Sigmoid colon (tissue), 4 donors: Measurements from ENCODE around the gene SYT5.
"Not testable (repeated sequence)": the region's sequence is repeated elsewhere in the genome, so short reads cannot be mapped to it uniquely, and the experiment has no call there.

ENCODE experiments used
- CTCF ChIP-seq, 4 experiments: fragments of 450-650 bp in 3 of 4; fragments of 200-600 bp in 1 of 4; IDR thresholded peaks; one replicate each; pipeline ENCODE4 v1.5.1; 2016 to 2019; ENCODE audit warnings: antibody characterized with exemption in 4 of 4, mild to moderate bottlenecking in 3 of 4, moderate library complexity in 2 of 4
- EP300 ChIP-seq, 4 donors: sonication (generic); formaldehyde crosslinking; IDR thresholded peaks; one replicate each; pipeline ENCODE4 v1.6.1; 2017; ENCODE audit warnings: antibody characterized with exemption in 4 of 4
- POLR2AphosphoS5 ChIP-seq, 4 donors: sonication (generic); formaldehyde crosslinking; IDR thresholded peaks; one replicate each; pipeline ENCODE4 v1.6.1; 2017; ENCODE audit warnings: antibody characterized with exemption in 4 of 4

- not testable (repeated sequence) for TF ChIP-seq CTCF, EP300, POLR2AphosphoS5 (IDR thresholded peaks at IDR 0.05)
Measured at GRCh38 chr19:55155784-55156183, 24.3 kb downstream of the SYT5 start.
